Right lobe of liver (tissue), 6 donors: ENCODE data around the gene TTC24. TPM values are rescaled to one million over a fixed set of nuclear protein-coding genes. Genes with fewer than 3 reads are reported as not detected.

Experiments used
- ATAC-seq, 4 donors: fragments of 200-7000 bp; cut with Tn5 transposase; one replicate each; pipeline ENCODE4 v1.9.1; 2020; ENCODE audit warnings: mild to moderate bottlenecking in 4 of 4, moderate library complexity in 4 of 4
- DNase-seq, 3 donors: peaks; one replicate each; pipeline ENCODE4 v3.0.0-alpha.2; 2020
- H3K27ac ChIP-seq, 3 donors: fragments of 200-600 bp; one replicate each; pipeline ENCODE4 v1.8.0; 2022
- H3K27me3 ChIP-seq, 2 donors: fragments of 200-600 bp; one replicate each; pipeline ENCODE4 v1.8.0; 2022
- H3K36me3 ChIP-seq, 4 donors: fragments of 200-600 bp; sonication (generic) in 1 of 4; one replicate each; pipeline versions ENCODE4 v1.5.1 to v1.8.0; 2017 to 2022; ENCODE audit warnings: control low read depth in 1 of 4
- H3K4me1 ChIP-seq, 4 donors: fragments of 200-600 bp; sonication (generic) in 1 of 4; one replicate each; pipeline versions ENCODE4 v1.5.1 to v1.8.0; 2017 to 2022; ENCODE audit warnings: control low read depth in 1 of 4
- H3K4me3 ChIP-seq, 3 donors: fragments of 200-600 bp; one replicate each; pipeline ENCODE4 v1.8.0; 2022
- H3K9me3 ChIP-seq, 4 donors: fragments of 200-600 bp; sonication (generic) in 1 of 4; one replicate each; pipeline versions ENCODE4 v1.5.1 to v1.8.0; 2017 to 2022; ENCODE audit warnings: control low read depth in 1 of 4
- POLR2A ChIP-seq: fragments of 450-650 bp; IDR thresholded peaks from one replicate; pipeline ENCODE4 v1.6.1; 2017; ENCODE audit warnings: antibody characterized with exemption, mild to moderate bottlenecking
- WGBS: methylation state at CpG from one replicate; pipeline ENCODE4 v1.1.6; 2018; ENCODE audit warnings: low coverage, low lambda C conversion rate; ENCODE audit not compliant: insufficient coverage; ENCODE audit errors: missing lambda C conversion rate; 5-methylcytosine and 5-hydroxymethylcytosine counted together
- intact Hi-C, 2 donors: fragments of 100-400 bp; cut with DNase I; formaldehyde crosslinking; loops; one replicate each; pipeline versions ENCODE4 v1.11.2 to v1.14.1; 2022
- total RNA-seq, 6 experiments: library from RNA; depleted of rRNA in 2 of 6; stranded (reverse); fragments of >200 nt in 2 of 6; fragmentation: NEBNext Ultra II Directional in 3 of 6; extraction: Animal tissue kit (Norgen Biotek cat#: 25700) in 3 of 6; gene quantifications; one replicate each; pipeline versions ENCODE4 v1.1.0 to v1.2.4, GENCODE V29; 2016 to 2023
- TF ChIP-seq, protein P1 (sequence below), 4 donors: fragments of 200-600 bp in 3 of 4; fragments of 450-650 bp in 1 of 4; IDR thresholded peaks; one replicate each; pipeline versions ENCODE4 v1.5.1 to v1.8.0; 2016 to 2022; ENCODE audit warnings: antibody characterized with exemption in 4 of 4, mild to moderate bottlenecking in 2 of 4
- donor health status: DM: no; HTN: yes; CAD: no.
- donor health status: DM: no; HTN: no; CAD: no.
- donor health status: DM: no; HTN: no; CAD: no.
- donor health status: DM: no; HTN: yes; CAD: no.
- donor health status: DM: no; HTN: yes; CAD: no.

The TTC24 gene
- total RNA-seq, 6 experiments from 2014 or later, result 0.31 TPM; not detected in 5

DNA sequence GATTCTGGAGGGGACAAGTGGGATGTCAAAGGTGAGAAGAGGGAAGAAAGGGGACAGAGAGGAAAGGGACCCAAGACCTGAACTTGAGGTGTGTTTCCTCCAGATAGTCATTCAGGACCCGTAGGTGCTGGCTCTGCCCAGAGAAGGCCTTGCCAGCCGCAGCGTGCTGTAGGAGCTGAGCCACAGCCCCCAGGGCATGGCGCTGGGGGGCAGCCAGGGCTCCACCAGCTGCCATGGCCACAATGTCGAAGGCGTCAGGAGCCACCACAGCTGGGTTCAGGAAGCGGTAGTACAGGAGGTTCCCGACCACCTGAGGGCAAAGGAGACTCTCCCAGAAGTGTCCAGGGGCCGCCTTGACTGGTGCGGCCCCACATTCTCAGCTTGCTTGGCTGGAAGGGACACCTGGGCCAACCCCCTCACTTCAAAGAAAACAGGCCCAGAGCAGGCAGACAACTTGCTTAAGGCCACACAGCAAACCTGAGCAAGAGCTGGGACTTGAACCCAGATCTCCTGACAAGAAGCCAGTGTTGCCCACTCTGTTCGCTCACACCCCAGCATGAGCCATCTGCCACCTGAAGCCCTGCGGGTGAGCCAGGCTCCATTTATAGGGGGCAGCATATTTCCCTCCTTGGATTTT lies 45.0 kb upstream of the TTC24 start:
- Histone ChIP-seq H3K4me3 (no peak overlapping the region), H3K9me3 (no peaks in the 10 kb centered on the region), H3K27me3 (no peaks in the 10 kb centered on the region), H3K27ac (no peak overlapping the region), H3K4me1 (no peaks in the 10 kb centered on the region), H3K36me3 (no peaks in the 10 kb centered on the region)
- WGBS, result 80% methylated on average over 4 of the region's 12 CpGs
- intact Hi-C loops, result no loop called here
- DNase-seq (no peak), ATAC-seq (no peak)
- TF ChIP-seq, protein P1, sequence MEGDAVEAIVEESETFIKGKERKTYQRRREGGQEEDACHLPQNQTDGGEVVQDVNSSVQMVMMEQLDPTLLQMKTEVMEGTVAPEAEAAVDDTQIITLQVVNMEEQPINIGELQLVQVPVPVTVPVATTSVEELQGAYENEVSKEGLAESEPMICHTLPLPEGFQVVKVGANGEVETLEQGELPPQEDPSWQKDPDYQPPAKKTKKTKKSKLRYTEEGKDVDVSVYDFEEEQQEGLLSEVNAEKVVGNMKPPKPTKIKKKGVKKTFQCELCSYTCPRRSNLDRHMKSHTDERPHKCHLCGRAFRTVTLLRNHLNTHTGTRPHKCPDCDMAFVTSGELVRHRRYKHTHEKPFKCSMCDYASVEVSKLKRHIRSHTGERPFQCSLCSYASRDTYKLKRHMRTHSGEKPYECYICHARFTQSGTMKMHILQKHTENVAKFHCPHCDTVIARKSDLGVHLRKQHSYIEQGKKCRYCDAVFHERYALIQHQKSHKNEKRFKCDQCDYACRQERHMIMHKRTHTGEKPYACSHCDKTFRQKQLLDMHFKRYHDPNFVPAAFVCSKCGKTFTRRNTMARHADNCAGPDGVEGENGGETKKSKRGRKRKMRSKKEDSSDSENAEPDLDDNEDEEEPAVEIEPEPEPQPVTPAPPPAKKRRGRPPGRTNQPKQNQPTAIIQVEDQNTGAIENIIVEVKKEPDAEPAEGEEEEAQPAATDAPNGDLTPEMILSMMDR (IDR thresholded peaks at IDR 0.05), result no peak
- TF ChIP-seq POLR2A, result no peak

DNA sequence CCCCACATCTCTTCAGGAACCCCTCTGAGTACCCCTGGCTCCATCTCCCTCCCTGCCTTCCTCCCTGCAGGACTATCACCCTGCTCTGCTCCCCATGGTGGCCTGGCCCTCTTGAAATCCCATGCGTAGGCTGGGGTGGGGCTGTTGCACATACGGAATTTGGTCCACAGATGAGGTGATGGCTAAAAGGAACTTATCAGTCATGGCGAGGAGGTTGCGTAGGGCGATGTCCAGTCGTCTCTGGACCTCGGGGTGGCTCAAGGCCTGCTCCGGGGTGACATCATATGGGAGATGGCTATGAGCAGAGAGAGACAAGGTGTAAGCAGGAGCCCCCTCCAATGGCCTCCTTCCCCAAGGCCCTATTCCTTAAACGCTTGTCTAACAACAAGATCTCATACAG lies 42.5 kb upstream of the TTC24 start:
- TF ChIP-seq, protein P1 (IDR thresholded peaks at IDR 0.05), result no peak
- no peak for TF ChIP-seq POLR2A
- Histone ChIP-seq H3K4me3 (no peak overlapping the region), H3K9me3 (no peaks in the 10 kb centered on the region), H3K4me1 (no peaks in the 10 kb centered on the region), H3K27ac (no peak overlapping the region), H3K36me3 (no peaks in the 10 kb centered on the region), H3K27me3 (no peaks in the 10 kb centered on the region)
- intact Hi-C loops, result no loop called here
- WGBS, result 98% methylated on average over 6 of the region's 9 CpGs
- DNase-seq (no peak), ATAC-seq (no peak)

- ATAC-seq (no peak), DNase-seq (no peak)
- H3K9me3 ChIP-seq, result no peaks in the 10 kb centered on the region
- TF ChIP-seq POLR2A, result no peak
- TF ChIP-seq, protein P1 (IDR thresholded peaks at IDR 0.05), result no peak
- no peaks in the 10 kb centered on the region for H3K27me3 ChIP-seq
- H3K4me1 ChIP-seq, result no peaks in the 10 kb centered on the region
- WGBS, result 88% methylated on average over 5 of the region's 10 CpGs
- H3K27ac ChIP-seq, result no peak overlapping the region
- H3K4me3 ChIP-seq, result no peak overlapping the region
- no peaks in the 10 kb centered on the region for H3K36me3 ChIP-seq
- intact Hi-C loops, result no loop called here
Observed at GRCh38 chr1:156538711-156539440, 40.6 kb upstream of the TTC24 start.

GRCh38 chr1:156539818-156540355 lies 39.6 kb upstream of the TTC24 start:
- DNase-seq, result no peak
- no peaks in the 10 kb centered on the region for H3K9me3 ChIP-seq
- H3K27me3 ChIP-seq, result no peaks in the 10 kb centered on the region
- intact Hi-C loops, result no loop called here
- no peaks in the 10 kb centered on the region for H3K4me1 ChIP-seq
- 100% methylated on average over 1 of the region's 4 CpGs for WGBS
- H3K36me3 ChIP-seq, result no peaks in the 10 kb centered on the region
- H3K27ac ChIP-seq, result no peak overlapping the region
- no peak for ATAC-seq
- no peak overlapping the region for H3K4me3 ChIP-seq
- TF ChIP-seq, protein P1 (IDR thresholded peaks at IDR 0.05), result no peak
- TF ChIP-seq POLR2A, result no peak
